TTC549 (cell line): ENCODE measurements around the gene ZNF444.
A peak's percentile ranks its signal among the peaks of the same experiment; 100 is the strongest.

Experiments
- FAIRE-seq: peaks from 2 replicates; lab custom pipeline; 2012; peaks lifted over from hg19 to GRCh38; lab: Jason Lieb, UNC

ZNF444 gene

GRCh38 chr19:56107626-56108351 is 33.3 kb upstream of the ZNF444 start:
- no peak for FAIRE-seq

GRCh38 chr19:56108447-56109195 is 32.5 kb upstream of the ZNF444 start:
- FAIRE-seq: no peak

- no peak for FAIRE-seq
Observed at GRCh38 chr19:56109226-56109625, 31.9 kb upstream of the ZNF444 start.

GRCh38 chr19:56110515-56111448 is 30.3 kb upstream of the ZNF444 start:
- no peak for FAIRE-seq

GRCh38 chr19:56111601-56112312 is 29.3 kb upstream of the ZNF444 start:
- FAIRE-seq: no peak

- no peak for FAIRE-seq
Observed at GRCh38 chr19:56112313-56112709, 28.8 kb upstream of the ZNF444 start.

GRCh38 chr19:56113074-56113632 is 27.9 kb upstream of the ZNF444 start:
- no peak for FAIRE-seq

GRCh38 chr19:56114051-56114777 is 26.9 kb upstream of the ZNF444 start:
- no peak for FAIRE-seq

- no peak for FAIRE-seq
Observed at GRCh38 chr19:56114778-56115110, 26.3 kb upstream of the ZNF444 start.

GRCh38 chr19:56115490-56115889 is 25.6 kb upstream of the ZNF444 start:
- no peak for FAIRE-seq

GRCh38 chr19:56116606-56117005 is 24.5 kb upstream of the ZNF444 start:
- no peak for FAIRE-seq

GRCh38 chr19:56117376-56117884 is 23.7 kb upstream of the ZNF444 start:
- no peak for FAIRE-seq

GRCh38 chr19:56117889-56118288 is 23.2 kb upstream of the ZNF444 start:
- FAIRE-seq: no peak

GRCh38 chr19:56118666-56119581 is 22.2 kb upstream of the ZNF444 start:
- no peak for FAIRE-seq

- FAIRE-seq: no peak
Observed at GRCh38 chr19:56119582-56119978, 21.5 kb upstream of the ZNF444 start.

- FAIRE-seq: no peak
Observed at GRCh38 chr19:56120002-56120370, 21.1 kb upstream of the ZNF444 start.

GRCh38 chr19:56120371-56121179 is 20.5 kb upstream of the ZNF444 start:
- FAIRE-seq: no peak

- peak; percentile 73 for FAIRE-seq
Observed at GRCh38 chr19:56121180-56122167, 19.6 kb upstream of the ZNF444 start, which contains the start of gene ZNF787. Gene ZNF787, minus strand, starts transcription at chr19:56121295. Its CDS starts 18,078 bp downstream, at chr19:56103217.
